ENCODE measurements around the gene GLT8D1. TPM values are rescaled to one million over a fixed set of nuclear protein-coding genes. Genes with fewer than 3 reads are reported as not detected.

Gene GLT8D1
- total RNA-seq, 1 donor from 2014 or later, result 44.9 TPM

DNA sequence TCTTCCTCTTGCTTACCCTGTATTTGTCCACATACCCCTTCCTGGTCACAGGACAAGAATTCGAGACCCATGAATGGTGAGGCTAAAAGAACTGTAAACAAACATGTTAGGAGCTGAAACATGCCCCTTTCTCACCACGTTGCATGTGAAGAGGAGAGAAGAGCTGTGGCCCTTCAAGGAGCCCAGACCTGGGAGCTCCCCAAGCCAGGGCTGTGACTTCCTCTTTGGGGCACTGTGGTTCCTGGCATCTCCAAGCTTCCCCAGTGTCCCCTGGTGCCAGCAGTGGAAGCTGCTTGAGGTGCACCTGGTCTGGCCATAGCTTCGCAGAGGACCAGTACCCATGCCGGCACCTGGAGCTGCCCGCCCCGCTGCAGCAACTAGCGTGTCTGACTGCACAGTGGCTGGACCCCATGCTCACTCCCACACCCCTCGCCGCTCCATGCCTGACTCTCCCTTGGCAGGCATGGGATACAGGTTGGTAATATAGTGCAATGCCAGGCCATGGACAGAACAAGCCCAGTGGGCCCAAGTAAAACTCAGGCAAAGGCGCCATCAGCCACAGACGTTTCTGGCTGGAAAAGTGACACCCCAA is 10.2 kb upstream of the GLT8D1 start:
- no peak overlapping the region for H3K27ac ChIP-seq
- no peak overlapping the region for H3K4me3 ChIP-seq
- no peak for DNase-seq
- H3K4me1 ChIP-seq, result peaks cover 3% of the 10 kb centered on the region
- no peaks in the 10 kb centered on the region for H3K36me3 ChIP-seq
- no peaks in the 10 kb centered on the region for H3K9me3 ChIP-seq
- no peak for TF ChIP-seq CTCF (IDR thresholded peaks at IDR 0.05)
- H3K27me3 ChIP-seq, result no peaks in the 10 kb centered on the region
- peak; percentile 39 for ATAC-seq
- intact Hi-C loops (cut with DNase I), result no loop called here

DNA sequence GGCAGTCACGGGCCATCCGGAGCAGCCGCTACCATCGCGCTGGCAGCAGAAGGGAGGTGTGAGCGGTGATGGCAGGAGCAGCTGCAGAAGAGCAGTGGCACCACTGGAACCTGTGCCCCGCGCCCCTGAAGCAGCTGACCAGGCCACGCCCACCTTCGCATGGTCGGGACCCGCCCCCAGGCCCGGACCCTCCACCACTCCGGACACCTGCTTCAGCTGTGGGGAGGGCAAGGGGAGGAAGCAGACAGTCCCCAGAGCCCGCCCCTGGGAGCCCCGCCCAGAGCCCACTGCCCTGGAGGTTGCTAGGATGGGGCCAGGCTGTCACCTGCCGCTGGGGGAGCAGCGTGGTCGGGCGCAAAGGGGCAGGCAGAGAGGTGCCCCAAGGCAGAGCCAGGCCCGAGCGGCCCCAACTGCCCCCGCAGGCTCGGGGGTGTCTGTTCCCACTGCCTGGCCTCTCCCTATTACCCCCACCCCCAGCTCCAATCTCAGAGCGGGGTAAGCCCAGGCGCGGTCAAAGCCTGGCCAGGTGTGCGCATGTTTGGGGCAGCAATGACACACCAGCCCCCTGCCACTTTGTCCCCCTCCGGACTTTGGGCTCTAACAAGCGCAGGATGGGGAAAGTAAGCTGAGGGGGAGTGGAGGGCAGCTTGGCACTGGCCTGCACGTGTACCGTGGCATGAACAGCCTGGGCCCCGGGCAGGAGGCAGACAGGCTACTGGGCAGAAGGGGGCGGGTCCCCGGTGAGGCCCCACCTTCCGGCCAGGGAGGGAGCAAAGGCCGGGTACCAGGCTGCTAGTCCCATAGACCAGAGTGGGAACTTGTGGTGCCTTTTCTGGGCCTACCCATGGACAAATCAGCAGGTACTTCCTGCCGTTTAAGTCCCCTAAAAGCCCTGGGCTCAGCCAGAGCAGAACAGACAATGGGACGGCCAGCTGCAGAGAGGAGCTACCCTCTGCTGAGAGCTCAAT is 9.0 kb upstream of the GLT8D1 start:
- Histone ChIP-seq H3K27ac (no peak overlapping the region), H3K4me1 (no peaks in the 10 kb centered on the region), H3K9me3 (no peaks in the 10 kb centered on the region), H3K4me3 (no peak overlapping the region), H3K27me3 (no peaks in the 10 kb centered on the region), H3K36me3 (no peaks in the 10 kb centered on the region)
- intact Hi-C loops (cut with DNase I), result no loop called here
- no peak for TF ChIP-seq CTCF (IDR thresholded peaks at IDR 0.05)
- DNase-seq (no peak), ATAC-seq (peak; percentile 51)

GRCh38 chr3:52712291-52713212 is 7.0 kb upstream of the GLT8D1 start:
- no peak for TF ChIP-seq CTCF (IDR thresholded peaks at IDR 0.05)
- no peaks in the 10 kb centered on the region for H3K27me3 ChIP-seq
- H3K27ac ChIP-seq, result no peak overlapping the region
- no peaks in the 10 kb centered on the region for H3K9me3 ChIP-seq
- peaks cover 19% of the 10 kb centered on the region for H3K36me3 ChIP-seq
- H3K4me1 ChIP-seq, result peaks cover 5% of the 10 kb centered on the region
- no peak overlapping the region for H3K4me3 ChIP-seq
- ATAC-seq (peak; percentile 31), DNase-seq (no peak)
- intact Hi-C loops (cut with DNase I), result no loop called here

DNA sequence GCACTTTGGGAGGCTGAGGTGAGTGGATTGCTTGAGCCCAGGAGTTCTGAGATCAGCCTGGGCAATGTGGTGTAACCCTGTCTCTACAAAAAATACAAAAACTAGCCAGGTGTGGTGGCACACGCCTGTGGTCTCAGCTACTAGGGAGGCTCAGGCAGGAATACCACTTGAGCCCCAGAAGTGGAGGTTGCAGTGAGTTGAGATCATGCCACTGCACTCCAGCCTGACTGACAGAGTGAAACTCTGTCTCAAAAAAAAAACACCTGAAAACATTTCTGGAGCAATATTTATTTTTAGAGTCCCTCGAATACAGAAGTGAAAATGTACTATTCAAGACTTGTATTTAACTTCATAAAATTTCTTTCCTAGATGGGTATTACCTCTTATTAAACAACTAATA is 4.9 kb upstream of the GLT8D1 start:
- H3K27me3 ChIP-seq, result no peaks in the 10 kb centered on the region
- TF ChIP-seq CTCF (IDR thresholded peaks at IDR 0.05), result no peak
- H3K9me3 ChIP-seq, result no peaks in the 10 kb centered on the region
- peaks cover 19% of the 10 kb centered on the region for H3K36me3 ChIP-seq
- no peak overlapping the region for H3K4me3 ChIP-seq
- intact Hi-C loops (cut with DNase I), result no loop called here
- no peak for DNase-seq
- H3K27ac ChIP-seq, result no peak overlapping the region
- ATAC-seq, result no peak
- H3K4me1 ChIP-seq, result peaks cover 12% of the 10 kb centered on the region

DNA sequence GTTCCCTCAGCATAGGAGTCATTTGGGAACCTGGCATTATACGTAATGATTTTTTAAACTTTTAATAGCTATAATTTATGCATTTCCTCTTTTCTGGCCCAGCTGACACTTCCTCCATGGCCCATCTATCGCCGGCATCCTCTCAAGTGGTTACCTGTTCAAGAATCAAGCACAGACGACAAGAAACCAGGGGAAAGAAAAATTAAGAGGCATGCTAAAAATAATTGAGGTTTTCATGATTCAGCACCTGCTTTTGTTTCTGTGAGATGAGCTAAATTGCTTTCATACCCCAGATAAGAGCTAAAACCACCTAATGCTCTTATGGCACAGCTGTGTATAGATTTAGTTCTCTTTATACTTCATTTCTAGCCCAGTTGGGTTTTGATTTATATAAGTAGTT is 2.0 kb upstream of the GLT8D1 start:
- no peak for DNase-seq
- intact Hi-C loops (cut with DNase I), result no loop called here
- no peak for TF ChIP-seq CTCF (IDR thresholded peaks at IDR 0.05)
- no peak for ATAC-seq
- peaks cover 19% of the 10 kb centered on the region for H3K36me3 ChIP-seq
- no peaks in the 10 kb centered on the region for H3K27me3 ChIP-seq
- H3K27ac ChIP-seq, result no peak overlapping the region
- H3K4me1 ChIP-seq, result peaks cover 30% of the 10 kb centered on the region
- H3K4me3 ChIP-seq, result peak overlapping the region; percentile 95
- no peaks in the 10 kb centered on the region for H3K9me3 ChIP-seq

Data from upper lobe of right lung (tissue), 1 donor.